HG03342 (cell line): ENCODE data around the gene PFKFB3.
"Not testable (repeated sequence)": the region's sequence is repeated elsewhere in the genome, so short reads cannot be mapped to it uniquely, and the experiment has no call there.

Experiments used
- ATAC-seq: cut with Tn5 transposase; IDR thresholded peaks from one replicate; pipeline ENCODE4 v1.9.1; 2021; ENCODE audit warnings: mild to moderate bottlenecking, moderate library complexity; ENCODE audit not compliant: unreplicated experiment

Gene PFKFB3

GRCh38 chr10:6269953-6270867 is 67.5 kb downstream of the PFKFB3 start:
- ATAC-seq, result peak; percentile 51

- no peak for ATAC-seq
Measured at GRCh38 chr10:6270951-6271350, 68.2 kb downstream of the PFKFB3 start.

GRCh38 chr10:6271663-6272062 is 68.9 kb downstream of the PFKFB3 start:
- ATAC-seq, result no peak

DNA sequence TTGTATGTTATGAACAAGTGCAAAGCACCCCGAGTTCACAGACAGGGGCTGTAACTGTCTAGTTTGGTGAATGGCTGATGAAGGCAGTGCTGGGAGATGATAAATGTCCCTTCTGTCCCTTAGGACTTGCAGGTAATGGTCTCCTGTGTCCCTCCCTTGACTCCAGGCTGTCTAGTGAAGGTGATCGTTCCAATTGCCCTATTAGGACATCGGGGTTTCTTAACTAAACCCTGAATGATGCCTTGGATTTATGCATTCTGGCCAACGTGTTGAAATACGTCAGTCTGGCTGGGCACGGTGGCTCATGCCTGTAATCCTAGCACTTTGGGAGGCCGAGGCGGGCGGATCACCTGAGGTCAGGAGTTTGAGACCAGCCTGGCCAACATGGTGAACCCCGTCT is 69.4 kb downstream of the PFKFB3 start:
- no peak for ATAC-seq

DNA sequence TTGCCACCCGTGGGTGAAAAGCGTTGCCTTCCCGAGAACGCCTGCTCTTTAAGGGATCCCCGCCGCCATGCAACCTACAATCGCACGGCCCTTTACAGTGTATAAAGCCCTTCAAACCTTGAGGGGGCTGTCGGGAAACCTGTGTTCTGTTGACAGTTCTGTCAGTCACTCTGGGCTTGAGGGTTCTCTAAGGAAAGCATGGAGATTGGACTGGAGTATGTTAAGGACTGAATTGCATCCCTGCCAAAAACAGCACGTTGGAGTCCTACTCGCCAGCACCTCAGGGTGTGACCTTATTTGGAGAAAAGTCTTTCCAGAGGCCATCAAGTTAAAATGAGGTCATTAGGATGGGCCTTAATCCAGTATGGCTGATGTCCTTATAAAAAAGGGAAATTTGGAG is 70.6 kb downstream of the PFKFB3 start:
- no peak for ATAC-seq

DNA sequence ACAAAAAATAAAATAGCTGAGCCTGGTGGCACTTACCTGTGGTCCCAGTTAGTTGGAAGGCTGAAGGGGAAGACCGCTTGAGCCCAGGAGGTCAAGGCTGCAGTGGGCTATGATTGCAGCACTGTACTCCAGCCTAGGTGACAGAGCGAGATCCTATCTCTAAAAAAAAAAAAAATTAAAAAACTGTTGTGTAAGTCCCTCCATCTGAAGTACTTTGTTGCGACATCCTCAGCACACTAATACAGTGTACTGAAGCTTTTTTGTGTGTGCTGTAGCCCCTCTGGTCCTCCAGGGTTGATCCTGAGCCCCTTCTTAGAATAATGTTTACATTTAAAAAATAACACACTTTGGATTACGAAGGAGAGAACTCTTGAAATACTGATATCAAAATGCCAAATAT is 71.3 kb downstream of the PFKFB3 start:
- ATAC-seq, result no peak

- no peak for ATAC-seq
Measured at GRCh38 chr10:6274484-6274883, 71.8 kb downstream of the PFKFB3 start.

GRCh38 chr10:6275022-6275997 is 72.6 kb downstream of the PFKFB3 start:
- peak; percentile 71 for ATAC-seq

DNA sequence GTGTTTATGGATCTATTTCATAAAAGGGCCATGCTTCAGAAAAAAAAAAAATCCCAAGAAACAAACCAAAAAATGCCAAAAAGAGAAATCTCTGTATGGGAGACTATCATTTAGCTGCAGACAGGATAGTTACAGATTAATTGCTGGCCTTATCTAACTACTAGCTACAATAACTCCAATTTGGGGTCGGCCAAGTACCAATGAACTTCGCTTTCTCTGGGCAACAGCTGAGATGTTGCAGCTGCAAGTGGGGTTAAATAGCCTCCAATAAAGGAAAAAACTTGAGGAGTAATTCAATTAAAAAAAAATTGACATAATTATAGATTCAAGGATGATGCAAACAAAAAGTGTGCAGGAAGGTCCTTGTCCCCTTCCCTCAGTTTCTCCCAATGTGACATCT is 73.6 kb downstream of the PFKFB3 start:
- no peak for ATAC-seq

- no peak for ATAC-seq
Measured at GRCh38 chr10:6278519-6279120, 75.9 kb downstream of the PFKFB3 start.

GRCh38 chr10:6279540-6280267 is 77.0 kb downstream of the PFKFB3 start:
- ATAC-seq, result no peak

GRCh38 chr10:6280291-6280690 is 77.6 kb downstream of the PFKFB3 start:
- no peak for ATAC-seq

- no peak for ATAC-seq
Measured at GRCh38 chr10:6282454-6282958, 79.8 kb downstream of the PFKFB3 start.

DNA sequence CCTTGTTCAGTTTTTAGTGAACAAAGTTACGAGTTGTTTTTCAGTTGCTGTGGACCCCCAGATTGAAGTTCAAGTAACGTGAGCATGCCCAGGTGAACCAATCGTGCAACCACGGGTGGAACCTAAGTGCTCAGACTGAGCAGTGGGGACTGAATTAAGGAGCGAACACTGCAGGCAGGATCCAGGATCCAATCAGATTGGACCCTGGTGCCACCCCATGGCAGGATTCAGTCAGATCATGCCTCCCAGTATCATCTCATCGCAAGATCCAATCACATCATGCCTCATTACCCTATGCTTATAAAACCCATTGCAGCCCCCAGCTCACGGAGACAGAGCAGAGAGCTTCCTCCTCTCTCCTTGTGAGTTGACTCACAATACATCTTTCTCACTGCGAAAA is 80.9 kb downstream of the PFKFB3 start:
- no peak for ATAC-seq

GRCh38 chr10:6290621-6291020 is 87.9 kb downstream of the PFKFB3 start:
- not testable (repeated sequence) for ATAC-seq

GRCh38 chr10:6292741-6293151 is 90.0 kb downstream of the PFKFB3 start:
- no peak for ATAC-seq

- ATAC-seq, result not testable (repeated sequence)
Measured at GRCh38 chr10:6296425-6296824, 93.7 kb downstream of the PFKFB3 start.

DNA sequence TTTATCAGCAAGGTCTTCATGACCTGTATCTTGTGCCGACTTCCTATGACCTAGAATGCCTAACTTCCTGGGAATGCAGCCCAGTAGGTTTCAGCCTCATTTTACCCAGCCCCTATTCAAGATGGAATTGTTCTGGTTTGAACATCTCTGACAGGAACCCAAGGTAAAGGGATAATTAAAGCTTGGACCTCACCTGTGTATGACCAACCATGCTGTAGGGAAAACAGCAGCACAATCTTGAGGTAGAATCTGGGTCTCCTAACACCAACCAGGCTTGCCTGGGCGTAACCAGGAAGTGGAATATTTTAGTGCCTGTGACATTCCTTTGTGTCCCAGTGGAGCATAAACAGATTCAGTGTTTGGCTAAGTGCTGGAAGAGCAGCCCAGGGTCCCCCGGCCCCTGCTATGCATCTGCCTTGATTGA is 94.1 kb downstream of the PFKFB3 start:
- no peak for ATAC-seq

DNA sequence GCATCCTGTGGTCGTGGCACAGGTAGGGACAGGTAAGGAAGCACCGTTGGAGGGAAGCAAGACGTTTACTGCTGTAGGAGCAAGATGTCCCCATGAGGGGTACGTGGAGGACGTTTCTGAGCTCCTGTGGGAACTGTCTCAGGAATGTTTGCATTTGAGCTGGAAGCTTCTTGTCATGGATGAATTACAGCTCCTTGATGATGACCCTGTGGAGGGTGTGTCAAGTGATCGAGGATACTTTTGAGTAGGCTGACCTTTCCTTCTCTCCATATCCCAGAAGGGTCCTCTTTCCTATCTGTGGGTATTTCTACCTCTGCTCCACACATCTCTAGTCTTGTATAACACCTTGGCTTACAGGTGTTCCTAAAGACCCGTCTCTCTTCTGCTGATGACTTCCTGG is 94.8 kb downstream of the PFKFB3 start:
- no peak for ATAC-seq

DNA sequence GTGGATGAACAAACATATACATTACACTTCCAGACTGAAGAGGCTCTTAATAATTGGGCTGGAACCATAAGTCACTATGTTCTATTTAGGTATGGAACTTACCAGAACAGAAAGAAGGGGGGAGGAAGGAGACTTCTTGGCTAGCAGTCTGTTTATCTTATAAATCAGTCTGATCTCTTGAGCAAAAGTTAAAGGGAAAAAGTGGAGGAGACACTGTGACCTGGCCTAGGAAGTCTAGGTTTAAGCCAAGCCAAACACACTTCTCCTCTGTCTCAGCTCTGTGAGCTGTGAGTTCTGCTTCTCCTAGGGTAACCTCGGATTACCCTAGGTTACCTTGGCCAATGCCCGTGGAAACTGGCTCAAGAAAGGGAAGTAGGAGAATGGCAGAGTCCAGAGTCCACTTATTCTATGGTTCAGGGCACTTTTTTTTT is 95.2 kb downstream of the PFKFB3 start:
- ATAC-seq, result no peak
